Measurements from ENCODE around the gene SMG1. TPM values are rescaled to one million over a fixed set of nuclear protein-coding genes. Genes with fewer than 3 reads are reported as not detected.
"Not testable (repeated sequence)": the region's sequence is repeated elsewhere in the genome, so short reads cannot be mapped to it uniquely, and the experiment has no call there.

Gene SMG1
- total RNA-seq, 1 experiment from 2014 or later, result 105 TPM

- H3K27me3 ChIP-seq (replicated peaks; ENCODE audit: insufficient read depth, low read depth, low read length, poor library complexity); H3K27ac ChIP-seq (ENCODE audit: low read depth, low read length, poor library complexity, severe bottlenecking); H3K4me3 ChIP-seq (ENCODE audit: low read depth, low read length, poor library complexity, severe bottlenecking); BruUV-seq (replicated peaks); DNase-seq (ENCODE audit: low spot score); H3K4me1 ChIP-seq (ENCODE audit: insufficient read depth, low read length, poor library complexity, severe bottlenecking); POLR2A ChIA-PET (ENCODE audit: low non-redundant PET); intact Hi-C loops (cut with micrococcal nuclease; ENCODE audit: unreplicated experiment); CTCF ChIA-PET; H3K9me3 ChIP-seq (ENCODE audit: low read depth, low read length, poor library complexity, severe bottlenecking); H3K36me3 ChIP-seq (ENCODE audit: insufficient read depth, low read length, poor library complexity, severe bottlenecking): not testable (repeated sequence)
Observed at GRCh38 chr16:18770336-18770962, 155.8 kb downstream of the SMG1 start.

GRCh38 chr16:18767217-18767616 is 159.0 kb downstream of the SMG1 start:
- H3K36me3 ChIP-seq (ENCODE audit: insufficient read depth, low read length, poor library complexity, severe bottlenecking); CTCF ChIA-PET; H3K9me3 ChIP-seq (ENCODE audit: low read depth, low read length, poor library complexity, severe bottlenecking); H3K27ac ChIP-seq (ENCODE audit: low read depth, low read length, poor library complexity, severe bottlenecking); H3K4me1 ChIP-seq (ENCODE audit: insufficient read depth, low read length, poor library complexity, severe bottlenecking); POLR2A ChIA-PET (ENCODE audit: low non-redundant PET); DNase-seq (ENCODE audit: low spot score); H3K4me3 ChIP-seq (ENCODE audit: low read depth, low read length, poor library complexity, severe bottlenecking); BruUV-seq (replicated peaks); H3K27me3 ChIP-seq (replicated peaks; ENCODE audit: insufficient read depth, low read depth, low read length, poor library complexity); intact Hi-C loops (cut with micrococcal nuclease; ENCODE audit: unreplicated experiment): not testable (repeated sequence)

GRCh38 chr16:18762713-18763112 is 163.5 kb downstream of the SMG1 start:
- intact Hi-C loops (cut with micrococcal nuclease; ENCODE audit: unreplicated experiment); POLR2A ChIA-PET (ENCODE audit: low non-redundant PET); CTCF ChIA-PET; H3K27ac ChIP-seq (ENCODE audit: low read depth, low read length, poor library complexity, severe bottlenecking); H3K36me3 ChIP-seq (ENCODE audit: insufficient read depth, low read length, poor library complexity, severe bottlenecking); H3K4me3 ChIP-seq (ENCODE audit: low read depth, low read length, poor library complexity, severe bottlenecking); BruUV-seq (replicated peaks); H3K27me3 ChIP-seq (replicated peaks; ENCODE audit: insufficient read depth, low read depth, low read length, poor library complexity); H3K9me3 ChIP-seq (ENCODE audit: low read depth, low read length, poor library complexity, severe bottlenecking); DNase-seq (ENCODE audit: low spot score); H3K4me1 ChIP-seq (ENCODE audit: insufficient read depth, low read length, poor library complexity, severe bottlenecking): not testable (repeated sequence)

- H3K27ac ChIP-seq (ENCODE audit: low read depth, low read length, poor library complexity, severe bottlenecking); intact Hi-C loops (cut with micrococcal nuclease; ENCODE audit: unreplicated experiment); H3K4me1 ChIP-seq (ENCODE audit: insufficient read depth, low read length, poor library complexity, severe bottlenecking); H3K36me3 ChIP-seq (ENCODE audit: insufficient read depth, low read length, poor library complexity, severe bottlenecking); H3K9me3 ChIP-seq (ENCODE audit: low read depth, low read length, poor library complexity, severe bottlenecking); H3K4me3 ChIP-seq (ENCODE audit: low read depth, low read length, poor library complexity, severe bottlenecking); DNase-seq (ENCODE audit: low spot score); H3K27me3 ChIP-seq (replicated peaks; ENCODE audit: insufficient read depth, low read depth, low read length, poor library complexity); POLR2A ChIA-PET (ENCODE audit: low non-redundant PET); CTCF ChIA-PET; BruUV-seq (replicated peaks): not testable (repeated sequence)
- TF ChIP-seq CTCF (conservative IDR thresholded peaks at IDR 0.05; ENCODE audit: low read depth, low read length), result peak; percentile 52; the same call in 1 of the 2 replicates
Observed at GRCh38 chr16:18759598-18760520, 166.3 kb downstream of the SMG1 start.

GRCh38 chr16:18757960-18758660 is 168.1 kb downstream of the SMG1 start:
- CTCF ChIA-PET; intact Hi-C loops (cut with micrococcal nuclease; ENCODE audit: unreplicated experiment); H3K4me1 ChIP-seq (ENCODE audit: insufficient read depth, low read length, poor library complexity, severe bottlenecking); H3K4me3 ChIP-seq (ENCODE audit: low read depth, low read length, poor library complexity, severe bottlenecking); H3K36me3 ChIP-seq (ENCODE audit: insufficient read depth, low read length, poor library complexity, severe bottlenecking); H3K9me3 ChIP-seq (ENCODE audit: low read depth, low read length, poor library complexity, severe bottlenecking); H3K27me3 ChIP-seq (replicated peaks; ENCODE audit: insufficient read depth, low read depth, low read length, poor library complexity); BruUV-seq (replicated peaks); POLR2A ChIA-PET (ENCODE audit: low non-redundant PET); DNase-seq (ENCODE audit: low spot score); H3K27ac ChIP-seq (ENCODE audit: low read depth, low read length, poor library complexity, severe bottlenecking): not testable (repeated sequence)

GRCh38 chr16:18756639-18757038 is 169.6 kb downstream of the SMG1 start:
- H3K9me3 ChIP-seq (ENCODE audit: low read depth, low read length, poor library complexity, severe bottlenecking); H3K4me1 ChIP-seq (ENCODE audit: insufficient read depth, low read length, poor library complexity, severe bottlenecking); CTCF ChIA-PET; H3K4me3 ChIP-seq (ENCODE audit: low read depth, low read length, poor library complexity, severe bottlenecking); POLR2A ChIA-PET (ENCODE audit: low non-redundant PET); intact Hi-C loops (cut with micrococcal nuclease; ENCODE audit: unreplicated experiment); H3K36me3 ChIP-seq (ENCODE audit: insufficient read depth, low read length, poor library complexity, severe bottlenecking); BruUV-seq (replicated peaks); DNase-seq (ENCODE audit: low spot score); H3K27ac ChIP-seq (ENCODE audit: low read depth, low read length, poor library complexity, severe bottlenecking); H3K27me3 ChIP-seq (replicated peaks; ENCODE audit: insufficient read depth, low read depth, low read length, poor library complexity): not testable (repeated sequence)
